Stimulated activated CD8-positive, alpha-beta memory T cell treated with anti-CD3 and anti-CD28 coated beads, Interleukin-15, amount 100 ng/mL, for 48 hours (primary cell): ENCODE results near the gene QRFPR.
"Not testable (repeated sequence)": the region's sequence is repeated elsewhere in the genome, so short reads cannot be mapped to it uniquely, and the experiment has no call there.

Experiments used
- DNase-seq, 2 donors: peaks; one replicate each; pipeline ENCODE4 v3.0.0-alpha.2; 2020; ENCODE audit warnings: low read depth in 2 of 2

The QRFPR gene

GRCh38 chr4:121380776-121381462, at the start of gene QRFPR:
Gene QRFPR, minus strand, starts transcription at chr4:121381018. Its CDS starts 371 bp downstream, at chr4:121380647.
- no peak for DNase-seq

DNA sequence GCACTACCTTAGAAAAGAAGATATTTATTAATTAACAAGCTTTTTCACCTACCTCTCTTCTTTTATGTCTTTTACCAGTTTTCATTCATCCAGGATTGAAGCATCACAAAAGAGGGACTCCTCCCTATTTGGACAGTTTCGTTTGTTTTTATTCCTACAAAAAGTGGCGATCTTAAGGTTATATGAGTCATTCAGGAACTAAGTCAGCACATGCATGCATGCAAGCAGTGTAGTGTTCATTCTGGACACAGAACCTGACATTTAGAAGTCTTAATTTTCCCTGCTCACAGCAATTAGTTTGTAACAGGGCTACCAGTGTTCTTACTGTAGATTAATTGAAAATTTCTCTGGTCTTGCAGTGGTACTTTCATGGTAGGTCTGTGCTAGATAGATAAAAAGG, 47.9 kb upstream of the QRFPR start:
- DNase-seq = no peak

DNA sequence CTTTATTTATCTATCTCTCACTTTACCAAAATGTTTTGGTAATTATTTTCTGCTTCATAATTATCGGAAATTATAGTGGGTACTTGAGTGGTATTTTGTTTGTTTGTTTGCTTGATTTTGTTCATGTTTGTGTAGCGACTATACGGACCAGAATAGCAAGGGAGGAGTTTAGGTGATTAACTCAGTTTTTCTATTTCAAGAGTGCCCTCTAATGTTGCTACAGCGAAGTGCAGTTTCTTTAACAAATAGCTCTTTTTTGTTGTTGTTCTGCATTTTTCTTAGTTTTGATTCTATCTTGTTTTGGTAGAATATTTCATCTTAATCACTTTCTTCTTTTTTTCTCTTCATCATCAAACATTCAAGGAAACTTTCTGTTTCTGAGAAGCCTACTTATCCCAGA, 40.8 kb upstream of the QRFPR start:
- DNase-seq = no peak

GRCh38 chr4:121411151-121411744, 30.4 kb upstream of the QRFPR start:
- no peak for DNase-seq

- DNase-seq = not testable (repeated sequence)
Observed at GRCh38 chr4:121408567-121408966, 27.7 kb upstream of the QRFPR start.

DNA sequence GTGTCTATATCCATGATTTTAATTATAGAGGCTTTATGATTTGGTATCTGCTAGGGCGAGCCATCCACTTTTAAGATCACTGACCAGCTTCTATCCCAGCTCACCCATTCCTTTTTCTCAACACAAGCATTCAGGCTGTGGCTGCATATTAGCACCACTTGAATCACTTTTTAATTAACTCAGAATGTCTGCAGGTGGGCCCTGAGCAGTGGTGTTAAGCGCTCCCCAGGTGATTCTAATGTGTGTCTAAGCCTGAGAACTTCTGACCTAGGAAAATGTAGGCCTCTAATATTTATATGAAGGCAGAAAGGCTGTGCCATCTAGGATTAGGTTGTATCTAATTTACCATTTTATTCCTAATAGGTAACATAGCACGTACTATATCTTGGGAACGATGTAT, 19.8 kb upstream of the QRFPR start:
- no peak for DNase-seq

GRCh38 chr4:121397941-121398601, 17.3 kb upstream of the QRFPR start:
- DNase-seq = no peak

- no peak for DNase-seq
Observed at GRCh38 chr4:121397434-121397833, 16.6 kb upstream of the QRFPR start.

DNA sequence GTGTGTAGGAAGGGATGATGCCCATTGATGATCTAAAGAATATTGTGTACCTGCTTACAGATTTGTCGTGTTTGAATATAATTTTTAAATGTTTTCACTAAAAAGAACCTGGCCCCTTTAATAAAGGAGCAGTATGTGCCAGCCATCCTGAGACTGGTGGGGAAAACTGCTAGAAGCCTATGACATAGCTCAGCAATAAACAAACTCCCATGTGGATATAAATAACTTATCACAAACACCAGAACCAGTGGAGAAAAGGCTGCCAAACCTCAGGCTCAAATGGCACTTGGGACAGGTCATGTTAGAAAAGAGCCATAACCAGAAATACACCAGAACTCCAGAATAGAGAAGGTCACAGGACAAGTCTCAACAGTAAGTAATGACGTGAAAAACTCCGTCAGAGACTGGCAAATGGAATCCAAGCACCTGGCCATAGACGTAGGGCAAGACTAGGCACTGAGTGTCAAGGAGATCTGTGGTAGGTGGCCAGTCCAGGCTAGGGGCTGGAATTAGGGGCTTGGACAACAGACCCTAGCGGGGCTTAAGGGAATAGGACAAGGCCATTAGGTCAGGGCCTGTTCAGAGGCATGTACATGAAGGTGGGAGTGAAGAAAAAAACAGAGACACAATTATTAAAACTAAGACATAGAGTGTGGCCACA, 11.7 kb upstream of the QRFPR start:
- no peak for DNase-seq

- no peak for DNase-seq
Observed at GRCh38 chr4:121390335-121390734, 9.5 kb upstream of the QRFPR start.

GRCh38 chr4:121379276-121379675, 1.5 kb downstream of the QRFPR start:
- no peak for DNase-seq

DNA sequence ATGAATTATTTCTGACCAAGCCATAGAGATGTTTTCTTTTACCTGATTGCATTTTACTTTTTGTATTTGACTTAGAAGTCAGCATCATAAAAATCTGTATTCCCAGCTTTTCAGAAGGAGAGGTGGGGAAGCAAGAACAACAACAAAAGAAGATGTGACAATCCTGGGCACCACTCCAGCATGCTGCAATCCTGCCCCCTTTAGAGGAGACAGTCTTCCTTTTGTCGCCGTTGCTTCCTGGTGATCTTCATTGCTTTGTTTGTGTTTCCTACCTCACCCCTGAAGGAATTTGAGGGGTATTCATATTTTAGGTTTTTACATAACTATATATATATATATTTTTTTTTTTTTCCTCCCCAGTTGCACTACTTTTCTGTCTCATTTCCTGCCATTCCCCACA, 3.7 kb downstream of the QRFPR start:
- no peak for DNase-seq

GRCh38 chr4:121376556-121376955, 4.3 kb downstream of the QRFPR start:
- no peak for DNase-seq

DNA sequence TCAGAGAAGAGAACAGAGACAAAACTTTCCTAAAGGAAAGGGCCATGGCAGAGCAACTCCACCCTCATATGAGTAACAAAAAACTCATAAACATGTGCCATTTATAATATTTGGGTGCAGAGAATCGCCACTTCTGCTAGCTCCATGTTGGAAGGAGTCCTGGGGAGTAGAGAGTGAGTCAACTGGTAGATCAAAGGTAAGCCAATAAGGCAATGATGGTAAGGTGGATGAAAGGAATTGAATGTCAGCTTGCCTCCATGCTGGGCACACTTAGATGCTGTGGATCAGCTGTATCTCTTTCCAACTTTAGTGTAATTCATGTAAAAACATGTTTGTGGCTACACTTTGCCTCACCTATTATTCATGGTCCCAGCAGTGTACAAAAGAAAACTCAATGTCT, 4.7 kb downstream of the QRFPR start:
- DNase-seq = no peak

DNA sequence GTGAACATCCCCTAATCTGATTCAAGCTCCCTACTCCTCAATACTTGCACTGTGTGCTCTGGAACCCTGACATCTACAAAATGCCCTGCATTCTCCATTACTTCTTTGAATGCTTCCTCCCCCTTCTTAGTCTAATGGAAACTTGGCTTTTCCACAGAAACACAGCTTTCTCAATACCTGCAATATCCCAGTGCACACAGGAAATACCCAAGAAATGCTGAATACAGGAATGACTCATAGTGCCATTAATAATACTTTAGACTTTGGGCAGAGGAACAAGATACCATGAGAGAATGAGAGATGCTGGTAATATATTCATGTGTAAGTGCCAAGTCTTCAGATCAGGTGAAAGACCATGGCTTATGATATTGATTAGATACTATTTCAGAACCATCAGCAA, 5.6 kb downstream of the QRFPR start:
- no peak for DNase-seq

GRCh38 chr4:121373841-121374240, 7.0 kb downstream of the QRFPR start:
- no peak for DNase-seq

- DNase-seq = no peak
Observed at GRCh38 chr4:121370729-121371325, 10.0 kb downstream of the QRFPR start.

GRCh38 chr4:121360495-121360894, 20.3 kb downstream of the QRFPR start:
- DNase-seq = no peak

- no peak for DNase-seq
Observed at GRCh38 chr4:121358473-121358872, 22.3 kb downstream of the QRFPR start.

GRCh38 chr4:121353213-121353612, 27.6 kb downstream of the QRFPR start:
- DNase-seq = no peak

DNA sequence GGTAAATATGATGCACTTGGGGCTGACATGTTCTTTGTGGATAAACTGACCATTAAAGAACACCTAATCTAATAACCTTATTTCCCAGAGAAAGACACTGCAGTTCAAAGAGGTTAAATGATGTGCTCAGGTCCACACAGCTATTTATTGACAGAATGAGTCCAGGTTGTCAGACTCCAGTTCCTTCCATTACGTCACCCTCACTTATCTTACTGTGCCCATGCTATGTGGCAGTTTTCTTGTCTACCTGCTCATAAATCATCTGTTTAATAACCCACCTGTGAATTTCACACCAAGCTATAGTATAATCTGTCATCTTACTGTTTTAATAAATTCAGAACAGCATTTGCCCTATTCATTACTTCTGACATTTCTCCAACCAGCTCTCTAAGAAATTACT, 36.7 kb downstream of the QRFPR start:
- no peak for DNase-seq

DNA sequence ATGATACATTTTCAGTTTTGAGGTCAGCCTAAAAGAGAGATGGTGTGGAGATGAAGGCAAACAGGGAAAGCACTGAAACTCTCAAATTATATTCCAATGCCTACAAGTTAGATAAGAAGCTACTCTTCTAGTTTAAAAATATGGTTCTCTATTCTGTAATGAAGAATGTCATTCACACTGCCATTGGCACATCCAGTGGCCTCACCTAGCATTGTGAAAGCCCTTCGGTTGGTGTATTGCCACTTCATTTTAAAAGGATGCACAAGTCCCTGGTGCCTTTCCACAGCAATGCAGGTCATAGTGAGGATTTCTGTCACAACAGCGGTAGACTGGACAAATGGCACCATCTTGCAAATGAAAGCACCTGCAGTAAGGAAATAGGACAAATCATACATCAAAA, 40.6 kb downstream of the QRFPR start:
- no peak for DNase-seq
